AG04450 (cell line): Measurements from ENCODE around the gene HRH3. TPM values are rescaled to one million over a fixed set of nuclear protein-coding genes. Genes with fewer than 3 reads are reported as not detected.

Experiments
- CTCF ChIA-PET: fragments of 300-600, 350-600 bp; formaldehyde crosslinking; extraction: SDS; loops from one replicate; lab custom pipeline; 2022; ENCODE audit warnings: antibody characterized with exemption, inconsistent platforms; lab: Charles Lee
- POLR2A ChIA-PET: fragments of 350-600 bp; formaldehyde crosslinking; extraction: SDS; loops from one replicate; lab custom pipeline; 2021; ENCODE audit warnings: antibody characterized with exemption, inconsistent platforms; lab: Yijun Ruan, JAX
- DNase-seq: peaks from one replicate; pipeline ENCODE4 v3.0.0-alpha.2; 2011; ENCODE audit warnings: low read depth, low spot score
- H3K27ac ChIP-seq: one replicate; pipeline ENCODE4 v1.5.1; 2012; ENCODE audit warnings: low read depth, low read length, control low read depth
- H3K27me3 ChIP-seq: one replicate; pipeline ENCODE4 v1.6.0; 2012; ENCODE audit warnings: low read length; ENCODE audit not compliant: control insufficient read depth, insufficient read depth
- H3K4me3 ChIP-seq: 2 replicates; pipeline ENCODE4 v1.5.1; 2011; ENCODE audit warnings: mild to moderate bottlenecking, low read depth, low read length, control low read depth
- H3K9me3 ChIP-seq: 2 replicates; pipeline ENCODE4 v1.5.1; 2012; ENCODE audit warnings: low read length; ENCODE audit not compliant: control insufficient read depth, insufficient read depth
- polyA plus RNA-seq: library from polyadenylated mRNA; depleted of rRNA; stranded (reverse); fragments of >200 nt; gene quantifications from 2 replicates; pipeline ENCODE4 v1.2.3, GENCODE V29; 2011
- TF ChIP-seq, protein P1 (sequence below): IDR thresholded peaks from 2 replicates; pipeline ENCODE4 v1.5.1; 2011; ENCODE audit warnings: low read depth, low read length, control low read depth, inconsistent platforms

Gene HRH3
- polyA plus RNA-seq, 1 experiment, result not detected

- no peak for DNase-seq
- TF ChIP-seq, protein P1, sequence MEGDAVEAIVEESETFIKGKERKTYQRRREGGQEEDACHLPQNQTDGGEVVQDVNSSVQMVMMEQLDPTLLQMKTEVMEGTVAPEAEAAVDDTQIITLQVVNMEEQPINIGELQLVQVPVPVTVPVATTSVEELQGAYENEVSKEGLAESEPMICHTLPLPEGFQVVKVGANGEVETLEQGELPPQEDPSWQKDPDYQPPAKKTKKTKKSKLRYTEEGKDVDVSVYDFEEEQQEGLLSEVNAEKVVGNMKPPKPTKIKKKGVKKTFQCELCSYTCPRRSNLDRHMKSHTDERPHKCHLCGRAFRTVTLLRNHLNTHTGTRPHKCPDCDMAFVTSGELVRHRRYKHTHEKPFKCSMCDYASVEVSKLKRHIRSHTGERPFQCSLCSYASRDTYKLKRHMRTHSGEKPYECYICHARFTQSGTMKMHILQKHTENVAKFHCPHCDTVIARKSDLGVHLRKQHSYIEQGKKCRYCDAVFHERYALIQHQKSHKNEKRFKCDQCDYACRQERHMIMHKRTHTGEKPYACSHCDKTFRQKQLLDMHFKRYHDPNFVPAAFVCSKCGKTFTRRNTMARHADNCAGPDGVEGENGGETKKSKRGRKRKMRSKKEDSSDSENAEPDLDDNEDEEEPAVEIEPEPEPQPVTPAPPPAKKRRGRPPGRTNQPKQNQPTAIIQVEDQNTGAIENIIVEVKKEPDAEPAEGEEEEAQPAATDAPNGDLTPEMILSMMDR, result no peak
- no peak overlapping the region for H3K27ac ChIP-seq
- ChIA-PET CTCF (no interaction called here), POLR2A (no interaction called here)
- H3K27me3 ChIP-seq, result peaks cover 55% of the 10 kb centered on the region
- no peak overlapping the region for H3K4me3 ChIP-seq
- H3K9me3 ChIP-seq, result no peaks in the 10 kb centered on the region; the same call in 1 of the 2 replicates
Observed at GRCh38 chr20:62215991-62216635, 4.0 kb downstream of the HRH3 start.

DNA sequence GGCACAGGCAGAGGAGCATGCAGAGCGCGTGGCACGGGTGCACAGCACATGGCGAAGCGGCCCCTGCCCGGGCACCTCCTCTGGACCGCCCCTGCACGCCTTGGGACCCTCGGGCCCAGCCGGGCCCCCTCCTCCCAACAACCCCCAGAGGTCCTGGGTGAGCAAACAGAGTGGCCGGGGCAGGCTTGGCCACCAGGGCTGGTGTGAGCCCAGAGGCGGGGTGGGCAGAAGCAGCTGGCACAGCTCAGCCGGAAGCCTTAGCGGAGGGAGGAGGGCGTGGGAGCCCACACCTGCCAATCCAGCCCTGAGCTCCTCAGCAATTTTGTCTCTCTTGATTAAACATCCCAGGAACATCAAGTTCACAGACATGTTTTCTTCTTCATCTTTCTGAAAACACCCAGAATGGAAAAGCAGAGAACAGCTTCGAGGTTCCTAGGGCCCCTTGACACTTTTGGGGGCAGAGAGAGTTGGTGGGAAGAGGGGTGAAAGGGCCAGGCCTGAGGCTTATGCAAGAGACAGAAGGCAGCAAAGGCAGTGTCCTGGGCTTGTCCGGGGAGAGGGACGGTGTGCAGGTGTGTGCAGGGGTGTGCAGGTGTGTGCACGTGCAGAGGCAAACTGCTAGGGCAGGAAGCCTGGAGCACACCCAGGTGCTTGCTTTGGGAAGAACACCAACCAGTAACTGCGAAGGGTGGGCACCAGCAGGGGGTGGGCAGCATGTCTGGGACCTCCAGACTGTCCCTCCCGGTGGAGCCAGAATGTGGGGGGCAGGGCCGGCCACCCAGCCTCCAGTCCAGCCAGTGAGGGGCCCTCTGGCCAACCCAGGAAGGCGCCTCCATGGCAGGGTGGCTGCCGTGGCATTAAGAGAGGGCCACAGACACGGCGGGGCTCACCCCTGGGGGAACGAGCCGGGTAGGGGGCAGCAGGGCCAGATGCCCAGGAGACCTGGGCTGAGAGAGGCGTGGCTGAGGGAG is 4.8 kb downstream of the HRH3 start:
- H3K9me3 ChIP-seq, result no peaks in the 10 kb centered on the region; the same call in 1 of the 2 replicates
- H3K4me3 ChIP-seq, result no peak overlapping the region
- CTCF ChIA-PET, result no interaction called here
- POLR2A ChIA-PET, result no interaction called here
- no peak for DNase-seq
- peaks cover 49% of the 10 kb centered on the region for H3K27me3 ChIP-seq
- no peak overlapping the region for H3K27ac ChIP-seq
- TF ChIP-seq, protein P1, result no peak

GRCh38 chr20:62214067-62214466 is 6.0 kb downstream of the HRH3 start:
- CTCF ChIA-PET, result no interaction called here
- H3K4me3 ChIP-seq, result no peak overlapping the region

DNA sequence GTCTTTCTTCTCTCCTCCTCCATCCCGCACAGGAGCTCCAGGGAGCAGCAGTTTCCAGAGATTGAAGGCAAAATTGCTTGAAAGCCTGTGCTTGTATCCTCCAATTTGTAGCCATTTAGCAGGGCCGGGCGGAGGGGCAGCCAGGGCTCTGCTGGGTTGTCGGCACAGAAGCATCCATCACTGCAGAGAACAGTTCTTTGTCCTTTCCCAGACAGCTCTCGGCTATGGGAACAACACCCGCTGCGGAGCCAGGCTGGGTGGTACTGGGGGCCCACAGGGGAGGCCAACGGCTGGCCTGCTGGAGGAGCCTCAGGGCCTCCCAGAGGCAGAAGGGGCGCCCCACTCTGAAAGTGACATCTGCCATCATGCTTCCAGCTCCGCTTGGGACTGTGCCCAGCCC is 7.8 kb downstream of the HRH3 start:
- CTCF ChIA-PET, result interaction anchor here (0.9 kb wide), 1 partner anchor 47 kb away, joined by 3 read pairs; no protein-coding TSS in a partner anchor
- Histone ChIP-seq H3K27ac (no peak overlapping the region), H3K4me3 (no peak overlapping the region), H3K27me3 (peaks cover 30% of the 10 kb centered on the region), H3K9me3 (no peaks in the 10 kb centered on the region; the same call in 1 of the 2 replicates)
- TF ChIP-seq, protein P1, result no peak
- DNase-seq, result no peak
- POLR2A ChIA-PET, result no interaction called here

More at GRCh38 chr20:62214067-62214466, 6.0 kb downstream of the HRH3 start:
- no peak overlapping the region for H3K27ac ChIP-seq
- TF ChIP-seq, protein P1, result no peak
- H3K27me3 ChIP-seq, result peaks cover 48% of the 10 kb centered on the region
- H3K9me3 ChIP-seq, result no peaks in the 10 kb centered on the region; the same call in 1 of the 2 replicates
- DNase-seq, result no peak
- POLR2A ChIA-PET, result no interaction called here
